NCI-H2081 treated with DMSO at 0.1 percent for 48 hours (cell line): ENCODE measurements around the gene LHFPL3.

Experiments used
- DNase-seq: peaks from one replicate; lab custom pipeline; 2025; lab: John Stamatoyannopoulos, UW

The LHFPL3 gene

DNA sequence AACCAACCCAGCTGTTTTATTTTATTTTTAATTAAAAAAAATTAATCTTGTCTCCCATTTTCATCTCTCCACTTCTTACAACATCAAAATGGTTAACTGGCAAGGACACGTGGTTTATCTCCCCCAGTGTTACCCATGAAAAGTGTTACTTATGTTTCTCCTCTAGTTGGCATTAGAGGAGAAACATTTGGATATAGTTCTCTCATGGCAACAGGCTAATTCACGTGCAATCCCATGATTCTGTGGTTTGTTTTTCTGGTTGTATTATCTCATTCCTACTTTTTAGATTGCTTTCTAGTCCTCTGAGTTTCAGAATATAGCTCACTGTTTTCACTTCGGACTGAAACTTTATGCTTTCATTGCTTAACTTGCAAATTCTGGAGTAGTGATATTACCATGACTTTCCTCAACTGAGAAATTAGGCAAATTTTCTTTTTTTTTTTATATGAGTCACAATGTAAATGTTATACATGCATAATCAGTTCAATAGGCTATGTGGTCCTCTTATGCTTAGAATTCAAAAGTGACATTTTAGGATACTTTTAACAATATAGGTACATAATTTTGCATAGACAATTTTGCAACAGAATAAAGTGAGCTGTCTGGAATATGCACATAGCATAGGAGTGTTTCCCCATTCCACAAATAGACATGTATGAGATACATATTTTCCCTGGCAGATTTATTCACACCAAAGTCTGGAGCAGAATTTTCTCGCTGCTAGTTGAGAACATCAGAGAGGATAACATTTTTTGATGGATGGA is 43.0 kb downstream of the LHFPL3 start:
- no peak for DNase-seq

DNA sequence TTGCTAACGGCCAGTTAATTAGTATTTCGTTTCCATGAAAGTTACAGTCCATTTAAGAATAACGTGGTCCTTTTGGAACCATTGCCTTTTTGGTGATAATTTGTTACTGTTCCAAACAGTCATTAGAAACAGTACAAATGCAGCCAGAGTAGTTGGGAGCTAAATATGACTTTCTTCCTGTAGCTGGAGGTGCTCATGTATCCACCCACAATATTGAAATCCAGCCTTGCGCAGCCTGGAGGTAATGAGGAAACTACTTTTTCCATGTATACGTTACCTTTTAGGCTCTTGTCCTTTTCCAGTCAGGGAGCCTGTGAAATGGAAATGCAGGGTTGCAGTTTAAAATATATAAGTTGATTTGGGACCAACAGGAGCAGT is 43.6 kb downstream of the LHFPL3 start:
- DNase-seq, result no peak

DNA sequence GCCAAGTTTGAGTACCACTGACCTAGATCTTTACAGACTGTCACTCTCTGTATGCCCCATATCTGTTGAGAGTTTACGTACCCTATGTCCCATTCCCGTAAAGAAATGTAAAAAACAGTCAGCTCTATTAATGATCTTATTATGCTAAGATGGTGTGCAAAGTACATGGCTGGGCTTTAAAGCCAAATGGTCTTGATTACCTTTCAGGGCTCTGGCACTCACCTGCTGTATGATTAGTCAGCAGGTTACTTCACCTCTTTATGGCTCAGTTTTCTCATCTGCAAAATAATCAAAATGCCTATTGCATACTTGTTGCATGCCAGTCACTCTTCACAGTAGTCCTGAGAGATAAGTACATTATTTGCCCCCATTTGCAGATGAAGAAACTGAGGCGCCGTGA is 54.2 kb downstream of the LHFPL3 start:
- no peak for DNase-seq

DNA sequence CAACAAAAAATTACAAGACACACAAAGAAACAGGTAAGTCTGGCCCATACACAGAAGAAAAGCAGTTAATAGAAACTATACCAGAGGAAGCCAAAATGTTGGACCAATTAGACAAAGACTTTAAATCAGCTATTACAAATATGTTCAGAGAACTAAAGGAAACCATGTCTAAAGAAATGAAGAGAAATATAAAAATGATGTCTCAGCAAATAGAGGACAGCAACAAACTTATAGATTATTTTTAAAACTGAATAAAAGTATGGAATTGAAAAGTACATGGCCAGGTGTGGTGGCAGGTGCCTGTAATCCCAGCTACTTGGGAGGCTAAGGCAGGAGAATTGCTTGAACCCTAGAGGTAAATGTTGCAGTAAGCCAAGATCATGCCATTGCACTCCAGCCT is 58.5 kb downstream of the LHFPL3 start:
- DNase-seq, result no peak

DNA sequence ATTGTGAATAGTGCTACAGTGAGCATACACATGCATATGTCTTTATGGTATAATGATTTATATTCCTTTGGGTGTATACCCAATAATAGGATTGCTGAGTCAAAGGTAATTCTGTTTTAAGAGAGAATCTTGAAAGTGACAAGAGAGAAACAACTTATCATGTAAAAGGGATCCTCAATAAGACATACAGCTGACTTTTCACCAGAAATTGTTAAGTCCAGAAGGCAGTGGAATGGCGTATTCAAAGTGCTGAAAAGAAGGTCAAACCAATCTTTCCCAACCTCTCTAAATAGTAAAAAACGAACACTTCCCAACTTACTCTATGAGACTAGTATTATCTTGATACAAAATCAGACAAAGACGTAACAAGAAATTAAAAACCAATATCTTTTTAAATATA is 59.8 kb downstream of the LHFPL3 start:
- DNase-seq, result no peak

DNA sequence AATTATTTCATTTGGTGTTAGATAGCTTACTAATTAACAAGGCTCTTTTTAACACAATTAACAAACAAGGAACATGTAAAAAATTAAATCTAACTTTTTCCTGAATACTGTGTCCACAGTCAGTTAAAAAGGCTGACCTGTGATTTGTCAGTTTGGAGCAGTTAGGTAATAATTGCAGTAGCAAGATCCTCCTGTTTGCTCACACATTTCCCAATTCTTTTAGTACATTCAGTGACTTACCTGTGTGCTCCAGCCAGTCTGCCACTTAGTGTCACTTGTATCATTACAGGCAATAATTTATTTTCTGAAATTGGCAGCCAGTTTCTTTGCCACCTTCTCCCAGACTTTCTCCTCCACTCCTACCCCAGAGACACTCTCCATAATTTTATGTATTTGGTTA is 66.8 kb downstream of the LHFPL3 start:
- DNase-seq, result no peak

DNA sequence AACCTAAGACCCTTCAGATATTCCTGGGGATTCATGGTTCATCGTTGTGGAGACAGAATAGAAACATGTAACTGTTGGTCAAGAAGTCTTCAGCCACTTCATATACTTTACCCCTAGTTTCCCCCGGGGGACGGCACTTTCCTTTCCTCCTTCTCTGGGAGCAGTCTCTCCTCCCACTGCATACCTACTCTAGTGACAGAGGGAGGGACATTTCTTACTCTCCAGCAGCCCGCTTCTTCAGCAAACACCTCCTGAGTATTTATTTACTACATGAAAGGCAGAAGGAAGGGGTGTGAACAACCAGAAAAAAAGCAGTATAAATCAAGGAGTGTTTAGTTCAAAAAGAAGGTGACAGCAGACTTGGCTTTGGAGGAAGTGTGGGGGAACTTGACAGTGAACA is 69.0 kb downstream of the LHFPL3 start:
- no peak for DNase-seq

DNA sequence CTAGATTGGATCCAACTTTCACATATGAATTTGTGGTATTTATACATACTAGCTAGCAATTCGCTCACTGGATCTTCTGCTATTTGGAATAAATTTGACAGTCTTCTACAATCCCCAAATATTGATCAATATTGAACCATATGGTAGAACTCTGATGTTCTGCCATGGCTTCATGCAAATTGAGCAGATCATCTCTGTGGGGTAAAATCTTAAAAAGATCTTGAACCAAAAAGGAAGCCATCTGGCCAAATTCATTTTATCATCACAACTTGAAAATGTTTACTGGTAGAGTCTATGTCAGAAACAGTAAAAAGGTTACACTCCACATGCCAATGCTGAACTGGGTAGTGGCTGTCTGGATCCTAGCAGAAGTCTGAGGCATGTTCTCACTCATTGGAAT is 80.0 kb downstream of the LHFPL3 start:
- no peak for DNase-seq

DNA sequence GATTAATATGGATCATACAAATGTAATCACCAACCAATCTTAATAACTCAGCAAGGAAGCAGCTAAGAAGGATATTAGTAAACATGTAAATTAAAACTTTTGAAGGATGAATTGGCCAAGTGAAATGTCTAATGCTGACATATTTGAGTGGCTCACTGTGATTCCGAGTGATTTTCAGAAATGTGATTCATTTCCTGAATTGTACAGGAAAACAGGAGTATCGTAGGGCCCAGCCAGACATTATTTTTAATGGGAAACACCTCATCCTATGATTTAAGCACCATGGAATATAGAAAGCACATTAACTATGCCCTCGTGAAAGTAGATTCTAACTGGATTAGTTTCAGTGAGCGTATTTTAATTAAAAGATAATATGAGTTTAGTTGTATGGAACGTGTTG is 82.3 kb downstream of the LHFPL3 start:
- DNase-seq, result no peak

DNA sequence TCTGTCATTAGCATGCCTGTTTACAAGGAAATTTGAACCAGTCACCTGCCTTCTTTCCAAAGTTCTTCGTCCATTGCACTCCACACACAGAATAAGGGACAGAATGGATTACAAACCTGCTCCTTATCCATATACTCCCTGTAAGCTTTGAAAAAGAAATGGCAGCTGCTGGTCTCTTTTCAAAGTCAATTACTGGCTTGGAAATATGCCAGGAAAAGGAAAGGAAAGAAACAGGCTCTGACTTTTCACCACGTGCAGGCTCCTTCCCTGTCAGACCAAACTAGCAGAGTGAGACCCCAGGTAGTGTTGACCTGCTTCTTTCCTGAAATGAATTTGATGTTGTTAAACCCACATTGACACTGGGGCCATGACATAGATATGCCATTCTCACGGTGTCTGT is 84.5 kb downstream of the LHFPL3 start:
- no peak for DNase-seq

DNA sequence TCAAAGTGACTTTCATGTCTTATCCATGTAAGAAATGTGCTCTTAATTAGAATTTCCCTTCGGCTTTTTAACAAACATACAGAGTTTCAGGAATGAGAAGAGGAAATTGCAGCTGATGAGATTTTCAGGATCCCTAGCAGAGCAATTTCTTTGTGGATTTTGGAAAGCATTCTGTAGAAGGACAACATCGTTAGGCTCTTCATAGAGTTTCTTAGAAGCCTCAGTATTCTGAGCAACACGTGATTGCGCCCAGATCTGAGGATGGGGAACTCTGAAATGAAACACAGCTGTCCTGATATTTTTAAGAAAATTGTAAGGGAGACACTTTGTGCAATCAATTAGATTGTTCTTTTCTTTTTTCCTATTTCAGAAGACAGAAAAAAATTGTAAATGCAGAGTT is 85.8 kb downstream of the LHFPL3 start:
- DNase-seq, result no peak

DNA sequence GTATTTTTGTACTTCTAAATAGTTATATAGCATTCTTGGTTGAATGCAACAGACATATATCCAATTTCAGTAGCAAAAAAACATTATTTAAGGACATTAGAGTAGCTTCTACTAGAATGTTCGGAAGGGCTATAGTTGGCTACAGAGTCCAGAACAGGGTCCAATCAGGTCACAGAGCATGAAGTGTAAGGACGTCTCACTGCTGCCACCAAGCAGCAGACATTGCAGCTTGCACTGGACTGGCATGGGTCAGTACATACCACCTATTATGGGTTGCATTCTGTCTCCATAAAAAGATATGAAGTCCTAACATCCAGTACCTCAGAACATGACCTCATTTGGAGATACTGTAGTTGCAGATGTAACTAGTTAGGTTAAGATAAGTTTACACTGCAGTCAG is 87.3 kb downstream of the LHFPL3 start:
- no peak for DNase-seq

DNA sequence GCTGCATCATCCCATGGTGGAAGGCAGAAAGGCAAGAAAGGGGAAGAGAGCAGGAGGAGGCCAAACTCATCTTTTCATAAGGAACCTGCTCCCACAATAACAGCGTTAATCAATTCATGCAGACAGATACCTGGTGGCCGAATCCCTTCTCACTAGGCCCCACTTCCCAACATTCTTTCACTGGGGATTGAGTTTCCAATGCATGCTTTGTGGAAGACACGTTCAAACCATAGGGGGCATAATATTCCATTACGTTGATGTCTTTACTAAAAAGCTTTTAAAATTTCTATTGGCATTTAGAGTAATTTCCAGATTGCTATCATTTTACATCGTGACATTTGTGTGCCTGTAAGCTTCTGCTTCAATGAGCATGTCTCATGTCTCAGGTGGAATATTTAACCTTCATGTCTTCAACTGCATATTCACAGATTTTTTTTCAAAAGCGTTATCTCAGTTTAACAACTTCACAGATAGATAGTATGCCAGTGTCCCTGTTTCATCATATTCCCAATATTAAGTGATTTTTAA is 88.5 kb downstream of the LHFPL3 start:
- DNase-seq, result no peak

DNA sequence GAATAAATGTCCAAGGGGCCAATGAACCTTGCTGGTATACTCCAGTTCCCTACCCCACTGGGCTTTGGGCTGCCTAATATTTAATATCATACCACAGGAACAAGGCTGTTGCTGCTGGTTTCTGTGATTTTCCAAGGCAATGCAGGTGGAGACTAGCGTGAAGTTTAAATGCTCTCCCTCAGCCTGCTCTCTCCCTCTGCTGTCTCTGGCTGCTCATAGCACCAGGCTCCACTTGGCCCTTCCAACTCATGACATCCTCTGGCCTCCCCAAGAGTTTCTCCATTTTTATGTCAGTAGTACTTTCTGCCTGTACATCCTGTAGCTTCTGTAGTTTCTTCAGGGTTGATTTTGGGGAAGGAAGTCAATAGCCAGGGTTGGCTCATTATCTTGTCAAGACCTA is 103.5 kb downstream of the LHFPL3 start:
- no peak for DNase-seq

DNA sequence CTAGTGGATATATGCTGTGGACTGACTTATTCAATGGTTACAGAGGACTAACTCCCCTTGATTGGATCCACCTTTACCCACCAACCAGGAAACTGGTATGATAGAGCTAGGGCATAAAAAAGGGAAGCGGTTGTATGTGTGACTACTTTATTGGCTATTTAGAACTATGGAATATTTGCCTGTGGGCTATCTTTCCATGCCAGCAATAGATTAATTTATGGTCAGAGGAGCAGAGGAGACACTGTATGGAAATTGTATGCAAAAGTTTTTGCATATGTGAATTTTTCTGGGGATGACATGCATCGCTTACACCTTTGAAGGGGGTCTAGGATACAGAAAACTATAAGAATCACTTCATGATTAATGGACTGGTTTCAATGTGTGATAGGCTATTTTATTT is 105.7 kb downstream of the LHFPL3 start:
- no peak for DNase-seq

DNA sequence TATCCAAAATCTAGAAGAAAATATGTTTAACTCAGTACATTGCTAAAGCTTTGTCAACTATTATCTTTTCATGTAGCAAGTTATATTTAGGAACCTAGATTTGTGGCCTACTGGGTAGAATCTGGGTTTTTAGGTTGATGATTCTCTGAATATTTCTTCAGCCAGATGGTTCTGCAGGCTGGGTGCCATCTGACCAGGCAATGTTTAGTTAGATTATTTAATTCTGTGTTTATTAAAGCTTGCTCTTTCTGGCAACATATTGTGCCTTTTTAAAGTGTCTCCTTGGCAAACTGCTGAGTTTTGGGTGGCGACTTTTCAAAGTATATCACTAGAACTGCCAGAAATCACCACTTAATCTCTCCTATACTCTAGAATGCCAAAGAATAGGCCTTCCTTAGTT is 114.1 kb downstream of the LHFPL3 start:
- no peak for DNase-seq

DNA sequence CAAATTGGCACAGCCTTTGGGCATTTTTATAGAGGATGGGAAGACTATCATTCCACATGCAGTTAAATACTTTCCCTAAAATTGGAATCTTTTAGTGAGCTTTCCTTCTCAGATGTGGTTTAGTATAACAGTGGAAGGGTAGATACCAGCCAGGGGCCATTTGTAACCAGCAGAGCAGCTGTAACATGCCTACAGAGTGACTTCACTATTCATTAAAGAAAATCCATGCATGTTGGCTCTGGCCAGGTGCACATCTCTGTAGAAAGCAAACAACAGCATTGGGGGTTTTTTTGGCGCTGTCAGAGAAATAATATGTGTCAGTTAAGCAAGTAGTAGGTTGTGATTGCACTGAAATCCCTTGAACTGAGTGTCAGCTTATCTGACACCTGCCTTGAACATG is 115.6 kb downstream of the LHFPL3 start:
- no peak for DNase-seq

DNA sequence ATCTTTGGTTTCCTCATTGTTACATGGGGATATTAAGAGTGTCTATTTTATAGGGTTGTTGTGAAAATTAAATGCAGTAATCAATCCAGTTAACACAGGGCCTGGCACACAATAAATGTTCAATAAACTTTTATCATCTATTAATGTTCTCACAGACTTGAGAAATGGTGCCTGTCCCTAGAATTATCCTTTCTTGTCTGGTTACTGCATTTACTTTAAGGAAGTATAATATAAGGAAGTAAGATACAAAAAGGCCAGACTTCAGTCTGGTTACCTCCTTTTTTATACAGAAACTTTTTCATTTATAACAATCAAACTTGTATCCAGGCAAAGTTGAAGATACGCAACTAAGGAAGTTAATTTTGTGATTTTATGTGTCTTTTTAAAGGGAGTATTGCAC is 117.0 kb downstream of the LHFPL3 start:
- DNase-seq, result no peak

DNA sequence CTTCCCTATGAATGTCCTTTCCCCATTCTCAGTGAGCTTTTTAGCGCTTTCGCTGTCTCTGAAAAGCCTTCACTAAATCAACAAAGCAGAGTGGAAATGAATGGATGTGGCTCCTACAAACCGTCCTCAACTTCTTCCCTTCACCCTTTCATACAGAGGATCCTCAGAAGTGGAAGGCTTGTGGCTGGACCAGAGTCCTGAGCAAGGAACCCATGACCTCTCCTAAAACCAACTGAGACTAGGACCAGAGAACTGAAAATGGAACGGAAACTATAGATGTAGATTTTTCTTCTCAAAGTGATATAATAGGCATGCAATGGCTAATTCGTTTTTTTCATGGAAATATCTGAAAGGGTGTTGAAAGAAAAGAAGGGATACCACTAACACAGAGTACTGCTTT is 122.5 kb downstream of the LHFPL3 start:
- DNase-seq, result no peak

DNA sequence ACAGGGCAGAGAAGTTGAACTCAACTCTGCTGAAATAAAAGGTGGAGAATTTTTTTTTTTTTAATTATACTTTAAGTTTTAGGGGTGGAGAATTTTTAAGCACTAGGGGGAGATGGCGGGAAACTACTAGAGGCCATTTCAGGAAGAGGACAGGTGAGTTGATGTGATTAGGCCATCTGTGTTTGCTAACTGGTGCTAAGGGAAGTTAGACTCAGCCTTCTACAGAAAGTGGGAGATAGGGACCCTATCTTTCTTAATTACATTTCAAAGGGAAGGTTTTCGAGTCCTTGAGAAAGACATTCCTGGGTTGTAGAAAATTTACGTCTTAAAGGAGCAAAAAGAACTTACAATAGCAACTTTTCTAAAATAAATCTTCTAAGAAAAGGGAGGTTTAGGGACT is 124.8 kb downstream of the LHFPL3 start:
- no peak for DNase-seq

DNA sequence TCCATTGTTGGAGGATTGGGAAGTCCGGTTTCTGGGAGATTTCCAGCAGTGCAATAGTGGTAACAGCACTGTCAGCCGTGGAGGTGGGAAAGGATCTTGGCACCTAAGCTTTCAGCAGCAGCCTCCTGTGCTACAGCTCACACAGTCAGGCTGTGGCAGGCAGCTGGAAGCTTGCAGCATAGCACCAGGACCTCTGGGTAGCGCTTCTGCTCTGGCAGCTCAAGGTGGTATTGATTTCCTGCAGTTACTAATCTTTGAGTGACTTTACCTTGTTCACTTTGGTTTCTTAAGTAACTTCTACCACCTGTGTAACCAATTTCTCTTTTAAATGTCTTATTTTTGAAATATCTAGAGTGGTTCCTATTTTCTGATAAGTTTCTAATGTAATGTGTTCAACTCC is 130.5 kb downstream of the LHFPL3 start:
- no peak for DNase-seq

DNA sequence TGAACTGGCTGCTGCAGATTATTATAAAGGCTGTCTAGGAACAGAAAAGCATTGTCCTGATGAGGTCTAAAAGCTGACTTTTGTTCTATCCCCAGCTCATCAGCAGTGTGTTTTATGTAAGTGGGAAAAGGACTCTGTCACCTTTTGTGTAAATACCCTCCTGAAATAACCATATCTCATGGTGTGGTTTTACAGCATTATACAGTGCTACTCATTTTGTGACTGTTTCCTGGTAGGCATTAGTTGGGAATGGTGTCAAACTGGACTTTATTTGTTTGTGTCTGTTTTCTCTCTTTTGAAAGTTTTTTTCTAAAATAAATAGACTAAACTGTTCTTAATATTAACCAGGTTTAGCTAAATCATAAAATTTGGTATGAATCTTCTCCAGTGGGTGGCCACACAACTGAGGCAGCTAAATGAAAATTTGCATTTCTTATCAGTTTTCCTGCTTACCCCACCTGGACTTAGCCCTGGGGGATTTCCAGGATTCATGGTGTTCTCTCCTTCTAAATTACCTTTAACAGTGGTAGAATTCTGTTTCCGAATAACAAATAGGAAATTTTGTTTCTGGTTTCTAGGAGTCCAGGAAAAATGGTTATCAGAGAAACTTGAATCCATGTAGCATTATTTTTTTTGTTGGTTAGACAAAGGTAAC is 140.9 kb downstream of the LHFPL3 start:
- no peak for DNase-seq

DNA sequence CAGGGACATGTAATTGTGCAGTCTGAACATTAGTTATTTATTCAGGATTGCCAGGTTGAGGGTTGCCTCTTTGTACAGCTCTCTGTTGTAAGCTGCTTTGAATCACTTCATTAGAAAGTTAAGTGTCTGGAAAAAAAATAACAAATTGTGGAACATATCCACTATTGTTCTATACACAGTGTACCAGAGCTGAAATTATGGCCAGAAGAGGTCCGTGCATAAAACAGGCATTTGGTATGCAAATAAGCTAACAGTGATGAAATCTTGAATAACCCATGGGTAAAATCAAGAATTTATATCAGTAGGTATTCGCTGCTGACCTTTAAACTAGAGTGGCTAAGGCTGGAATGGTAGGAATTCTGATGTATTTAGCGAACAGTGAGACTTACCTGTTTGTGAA is 152.1 kb downstream of the LHFPL3 start:
- no peak for DNase-seq
